Measurements from ENCODE around the gene CLTC.

The CLTC gene

DNA sequence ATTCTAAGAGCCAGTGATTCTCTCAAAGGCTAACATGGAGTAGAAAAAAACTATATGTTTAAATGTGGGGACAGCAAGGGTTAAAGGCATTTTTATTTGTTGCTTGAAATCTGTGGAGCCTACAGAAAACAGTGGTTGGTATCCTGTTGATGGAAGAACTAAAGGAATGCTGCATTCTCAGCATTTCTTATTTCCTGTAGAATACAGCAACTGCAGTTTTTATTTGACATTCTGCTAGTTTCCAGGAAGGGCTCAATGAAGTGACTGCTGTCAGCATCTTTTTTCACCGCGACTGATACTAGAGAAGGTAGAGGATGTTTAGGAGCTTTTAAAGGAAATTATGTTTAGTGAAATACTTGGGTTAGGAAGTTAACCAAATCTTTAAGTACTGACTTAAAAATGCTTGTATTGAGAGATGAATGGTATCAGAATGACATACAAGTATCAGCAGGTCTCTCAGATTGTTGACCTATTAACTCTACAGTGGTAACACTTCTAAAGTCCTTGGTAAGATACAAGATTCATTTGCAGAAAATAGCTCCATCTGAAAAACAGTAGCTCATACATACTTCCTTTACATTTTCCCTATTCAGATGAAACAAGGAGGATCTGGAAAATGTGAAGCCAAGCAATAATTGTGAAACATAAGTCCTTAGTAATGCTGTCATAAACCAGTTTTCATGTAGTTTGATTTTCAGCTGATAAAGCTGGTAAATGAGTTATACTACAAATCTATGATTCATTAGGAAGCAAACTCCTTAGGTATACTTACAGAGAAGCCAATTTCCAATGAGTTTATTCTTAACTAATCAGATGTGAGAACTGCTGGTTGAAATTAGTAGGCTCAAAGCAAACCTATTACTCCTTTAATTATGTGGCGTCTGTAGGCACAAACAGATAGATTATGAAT is 15.2 kb downstream of the CLTC start:
- no peak for DNase-seq

GRCh38 chr17:59637611-59638310 is 18.1 kb downstream of the CLTC start:
- no peak for DNase-seq

- DNase-seq: no peak
These were observed 18.9 kb downstream of the CLTC start for GRCh38 chr17:59638553-59638952.

DNA sequence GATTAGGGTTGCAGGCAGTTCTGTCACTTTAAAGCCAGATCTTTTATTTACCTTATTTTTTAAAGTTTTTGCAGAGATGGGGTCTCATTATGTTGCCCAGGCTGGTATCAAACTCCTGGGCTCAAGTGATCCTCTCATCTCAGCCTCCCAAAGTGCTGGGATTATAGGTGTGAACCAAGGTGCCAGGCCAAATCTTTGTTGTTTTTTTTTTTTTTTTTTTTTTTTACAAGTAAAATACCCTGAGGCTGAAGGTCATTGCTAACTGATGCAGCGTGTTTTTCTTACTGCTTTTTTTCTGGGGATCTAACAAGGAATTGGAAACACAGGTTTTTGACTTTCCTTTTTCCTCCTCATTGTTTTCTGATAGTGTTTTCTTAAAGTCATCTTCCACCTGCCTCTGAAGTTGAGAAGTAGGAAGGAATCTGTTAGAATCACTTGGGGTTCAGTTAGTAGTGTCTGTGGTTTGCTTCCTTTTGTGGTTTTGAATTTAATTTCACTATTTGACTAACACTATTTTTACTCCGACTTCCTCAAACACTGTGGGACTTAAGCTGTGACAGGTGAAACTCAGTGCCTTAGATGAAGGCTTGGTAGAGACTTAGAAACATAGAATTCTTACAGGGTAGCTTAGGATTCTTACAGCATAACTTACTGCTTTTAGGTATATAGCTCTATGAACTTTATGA is 22.2 kb downstream of the CLTC start:
- peak; percentile 57 for DNase-seq

- no peak for DNase-seq
These were observed 22.9 kb downstream of the CLTC start for GRCh38 chr17:59642565-59642964.

GRCh38 chr17:59643159-59644140 is 23.8 kb downstream of the CLTC start:
- no peak for DNase-seq

DNA sequence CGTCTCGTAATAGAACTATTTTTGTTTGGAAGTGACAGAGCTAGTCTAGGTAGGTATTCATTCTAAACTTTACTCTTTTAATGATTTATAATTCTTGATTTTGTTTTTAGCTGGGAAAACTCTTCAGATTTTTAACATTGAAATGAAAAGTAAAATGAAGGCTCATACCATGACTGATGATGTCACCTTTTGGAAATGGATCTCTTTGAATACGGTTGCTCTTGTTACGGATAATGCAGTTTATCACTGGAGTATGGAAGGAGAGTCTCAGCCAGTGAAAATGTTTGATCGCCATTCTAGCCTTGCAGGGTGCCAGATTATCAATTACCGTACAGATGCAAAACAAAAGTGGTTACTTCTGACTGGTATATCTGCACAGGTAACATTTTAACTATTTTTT is 27.6 kb downstream of the CLTC start:
- DNase-seq: no peak

DNA sequence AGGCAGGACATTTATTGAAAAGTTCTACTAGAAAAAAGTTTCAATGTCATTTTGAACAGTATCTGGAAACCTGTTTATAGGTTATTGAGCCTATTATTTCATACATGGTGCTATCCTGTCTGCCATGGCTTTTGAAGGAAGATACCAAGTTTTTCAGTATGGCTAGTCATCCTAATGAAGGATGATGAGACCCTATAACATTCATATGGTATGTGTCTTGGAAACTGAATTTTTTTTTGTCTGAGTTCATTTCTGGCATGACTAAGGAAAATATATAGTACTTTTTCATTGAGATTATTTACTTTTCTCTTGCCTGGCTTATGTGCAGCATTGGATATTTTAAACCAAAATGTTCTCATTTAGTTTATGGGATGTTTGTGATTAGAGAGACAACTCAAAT is 30.2 kb downstream of the CLTC start:
- DNase-seq: no peak

GRCh38 chr17:59650642-59651041 is 30.9 kb downstream of the CLTC start:
- no peak for DNase-seq

- no peak for DNase-seq
These were observed 31.7 kb downstream of the CLTC start for GRCh38 chr17:59651346-59651745.

DNA sequence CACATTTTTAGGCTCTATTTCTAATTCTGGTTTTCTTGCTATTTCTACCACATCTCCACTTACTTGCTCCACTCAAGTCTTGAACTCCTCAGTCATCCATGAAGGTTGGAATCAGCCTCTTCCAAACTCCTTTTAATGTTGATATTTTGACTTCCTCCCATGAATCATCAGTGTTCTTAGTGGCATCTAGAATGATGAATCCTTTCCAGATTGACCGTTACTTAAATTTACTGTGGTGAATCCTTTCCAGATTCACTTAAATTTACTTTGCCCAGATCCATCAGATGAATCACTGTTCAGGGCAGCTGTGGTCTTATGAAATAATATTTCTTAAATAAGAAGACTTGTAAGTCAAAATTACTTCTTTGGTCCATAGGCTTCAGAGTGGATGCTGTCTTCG is 32.4 kb downstream of the CLTC start:
- DNase-seq: no peak

GRCh38 chr17:59656624-59657023 is 36.9 kb downstream of the CLTC start:
- peak; percentile 36 for DNase-seq

DNA sequence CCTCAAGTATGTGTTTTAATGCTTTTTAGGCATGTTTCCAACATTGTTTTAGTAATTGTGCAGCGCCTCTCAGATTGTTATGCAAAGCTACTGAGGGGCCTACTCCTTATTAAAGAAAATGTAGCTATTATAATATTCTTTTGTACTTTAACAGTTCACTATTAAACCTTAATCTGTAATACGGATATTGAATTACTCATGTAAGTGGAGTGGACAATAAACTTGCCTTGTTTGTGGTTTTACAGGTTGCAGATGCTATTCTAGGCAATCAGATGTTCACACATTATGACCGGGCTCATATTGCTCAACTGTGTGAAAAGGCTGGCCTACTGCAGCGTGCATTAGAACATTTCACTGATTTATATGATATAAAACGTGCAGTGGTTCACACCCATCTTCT is 46.5 kb downstream of the CLTC start:
- DNase-seq: no peak

- DNase-seq: no peak
These were observed 49.1 kb downstream of the CLTC start for GRCh38 chr17:59668816-59669215.

GRCh38 chr17:59669411-59669810 is 49.7 kb downstream of the CLTC start:
- no peak for DNase-seq

GRCh38 chr17:59669944-59670343 is 50.2 kb downstream of the CLTC start:
- no peak for DNase-seq

- DNase-seq: no peak
These were observed 51.7 kb downstream of the CLTC start for GRCh38 chr17:59671386-59671785.

DNA sequence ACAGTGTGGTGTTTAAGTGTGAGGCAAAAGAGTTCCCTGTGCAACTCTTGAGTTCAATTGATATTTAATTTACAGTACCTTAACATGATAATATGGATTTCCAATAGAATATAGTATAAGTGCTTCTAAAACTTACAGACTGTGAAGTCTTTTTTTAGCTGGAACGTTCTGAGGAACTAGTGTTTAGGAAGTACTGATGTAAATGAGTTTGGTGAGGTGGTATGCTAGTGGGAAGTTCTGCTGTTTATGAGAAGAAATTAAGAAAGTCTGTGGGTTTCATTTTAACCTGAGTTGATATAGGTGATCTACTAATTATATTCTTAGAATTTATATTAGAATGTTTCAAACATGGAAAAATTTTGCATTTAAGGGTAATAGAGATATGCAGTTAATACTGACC is 55.5 kb downstream of the CLTC start:
- no peak for DNase-seq

DNA sequence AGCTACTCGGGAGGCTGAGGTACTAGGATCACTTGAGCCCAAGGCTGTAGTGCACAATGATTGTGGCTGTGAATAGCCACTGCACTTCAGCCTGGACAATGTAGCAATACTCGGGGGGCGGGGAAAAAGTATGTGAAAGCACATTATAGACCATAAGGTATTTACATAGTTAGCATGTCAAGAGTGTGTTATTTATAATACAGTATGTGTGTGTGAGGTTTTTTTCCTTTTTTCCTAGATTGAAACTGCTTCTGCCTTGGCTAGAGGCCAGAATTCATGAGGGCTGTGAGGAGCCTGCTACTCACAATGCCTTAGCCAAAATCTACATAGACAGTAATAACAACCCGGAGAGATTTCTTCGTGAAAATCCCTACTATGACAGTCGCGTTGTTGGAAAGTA is 57.0 kb downstream of the CLTC start:
- no peak for DNase-seq

- no peak for DNase-seq
These were observed 59.2 kb downstream of the CLTC start for GRCh38 chr17:59678918-59679317.

- no peak for DNase-seq
These were observed 60.6 kb downstream of the CLTC start for GRCh38 chr17:59680314-59680713.

DNA sequence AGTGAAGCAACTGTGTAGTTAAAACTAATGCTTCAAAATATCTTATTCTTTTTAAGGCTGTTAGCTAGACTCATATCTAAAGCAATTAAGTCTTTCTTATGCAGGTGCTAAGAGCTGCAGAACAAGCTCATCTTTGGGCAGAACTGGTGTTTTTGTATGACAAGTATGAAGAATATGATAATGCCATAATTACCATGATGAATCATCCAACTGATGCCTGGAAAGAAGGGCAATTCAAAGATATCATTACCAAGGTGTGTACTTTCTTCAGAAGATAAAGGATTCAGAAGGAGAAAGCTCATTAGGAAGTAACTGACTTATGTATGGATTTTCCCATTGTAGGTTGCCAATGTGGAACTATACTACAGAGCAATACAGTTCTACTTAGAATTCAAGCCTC is 63.6 kb downstream of the CLTC start:
- DNase-seq: no peak

DNA sequence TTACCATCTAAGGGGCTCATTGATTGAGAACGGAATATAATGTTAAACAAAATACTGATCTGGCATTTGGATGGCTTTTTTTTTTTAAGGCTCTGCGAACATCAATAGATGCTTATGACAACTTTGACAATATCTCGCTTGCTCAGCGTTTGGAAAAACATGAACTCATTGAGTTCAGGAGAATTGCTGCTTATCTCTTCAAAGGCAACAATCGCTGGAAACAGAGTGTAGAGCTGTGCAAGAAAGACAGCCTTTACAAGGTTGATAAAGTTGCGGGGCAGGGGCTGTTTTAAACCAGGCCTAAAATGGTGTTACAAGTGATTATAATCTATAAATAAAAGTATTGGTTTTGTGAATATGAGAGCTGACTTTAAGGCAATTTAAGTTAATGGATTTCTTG is 65.3 kb downstream of the CLTC start:
- no peak for DNase-seq
